Fibroblast of lung (primary cell): Measurements from ENCODE around the gene RALY. TPM values are rescaled to one million over a fixed set of nuclear protein-coding genes. Genes with fewer than 3 reads are reported as not detected.

Experiments used
- DNase-seq, 2 donors: peaks; one replicate each; pipeline versions ENCODE4 v3.0.0 to v3.0.0-alpha.2; 2010; ENCODE audit warnings: low read depth in 2 of 2
- H2AFZ ChIP-seq: 2 replicates; pipeline ENCODE4 v1.5.1; 2012; ENCODE audit warnings: low read length, control low read depth, inconsistent platforms
- H3K27ac ChIP-seq: 2 replicates; pipeline ENCODE4 v1.5.1; 2011; ENCODE audit warnings: low read length, control low read depth; ENCODE audit not compliant: insufficient read depth
- H3K27me3 ChIP-seq: 2 replicates; pipeline ENCODE4 v1.5.1; 2011; ENCODE audit warnings: mild to moderate bottlenecking, low read length; ENCODE audit not compliant: control insufficient read depth, insufficient read depth
- H3K36me3 ChIP-seq: 2 replicates; pipeline ENCODE4 v1.5.1; 2011; ENCODE audit warnings: low read length; ENCODE audit not compliant: control insufficient read depth, insufficient read depth
- H3K4me1 ChIP-seq: 2 replicates; pipeline ENCODE4 v1.5.1; 2011; ENCODE audit warnings: low read length; ENCODE audit not compliant: control insufficient read depth, insufficient read depth; ENCODE audit errors: extremely low read depth
- H3K4me2 ChIP-seq: 2 replicates; pipeline ENCODE4 v1.5.1; 2011; ENCODE audit warnings: low read length, control low read depth; ENCODE audit not compliant: insufficient read depth; ENCODE audit errors: extremely low read depth
- H3K4me3 ChIP-seq, 4 experiments: fragments of 200-600 bp in 1 of 4; sonication (generic) in 1 of 4; replicated peaks in 1 of 4; 2 replicates each; pipeline ENCODE4 v1.5.1; 2011 to 2016; ENCODE audit warnings: low read length in 4 of 4, low read depth in 3 of 4, mild to moderate bottlenecking in 3 of 4, control low read depth in 2 of 4, inconsistent platforms in 1 of 4, mixed read lengths in 1 of 4; ENCODE audit not compliant: insufficient read depth in 1 of 4; ENCODE audit errors: control extremely low read depth in 1 of 4
- H3K79me2 ChIP-seq: 2 replicates; pipeline ENCODE4 v1.5.1; 2012; ENCODE audit warnings: mild to moderate bottlenecking, low read length, inconsistent platforms; ENCODE audit not compliant: control insufficient read depth, insufficient read depth
- H3K9ac ChIP-seq: 2 replicates; pipeline ENCODE4 v1.5.1; 2011; ENCODE audit warnings: mild to moderate bottlenecking, low read length, control low read depth; ENCODE audit not compliant: insufficient read depth
- H3K9me3 ChIP-seq: 2 replicates; pipeline ENCODE4 v1.5.1; 2012; ENCODE audit warnings: low read depth, low read length; ENCODE audit not compliant: control insufficient read depth, insufficient read depth
- H4K20me1 ChIP-seq: 2 replicates; pipeline ENCODE4 v1.5.1; 2011; ENCODE audit warnings: low read length; ENCODE audit not compliant: control insufficient read depth, insufficient read depth; ENCODE audit errors: extremely low read depth
- CTCF ChIP-seq, 2 donors: IDR thresholded peaks in 1 of 2; conservative IDR thresholded peaks in 1 of 2; 1 replicate in 1 of 2; 2 replicates in 1 of 2; pipeline ENCODE4 v1.5.1; 2011 to 2012; ENCODE audit warnings: low read length in 2 of 2, control low read depth in 1 of 2, inconsistent platforms in 1 of 2, low read depth in 1 of 2, mild to moderate bottlenecking in 1 of 2
- EZH2 ChIP-seq: IDR thresholded peaks from 2 replicates; pipeline ENCODE4 v1.5.1; 2012; ENCODE audit warnings: low read length, control low read depth, mild to moderate bottlenecking; ENCODE audit errors: missing control alignments
- polyA plus RNA-seq, 2 donors: library from polyadenylated mRNA; depleted of rRNA in 1 of 2; stranded (reverse) in 1 of 2; unstranded in 1 of 2; fragments of >200 nt; gene quantifications; 2 replicates each; pipeline ENCODE4 v1.2.1, GENCODE V29; 2011 to 2012; ENCODE audit warnings: missing spikeins in 1 of 2
- total RNA-seq: library from RNA; depleted of rRNA; stranded (reverse); fragments of >200 nt; gene quantifications from 2 replicates; pipeline ENCODE4 v1.2.1, GENCODE V29; 2014

RALY gene
- total and polyA plus RNA-seq, 2 donors (not counting 1 experiment from before 2014, with no cell fraction given) = 54.5 to 57.1 TPM

- H3K9ac ChIP-seq = no peak overlapping the region
- H3K4me1 ChIP-seq = peaks cover 14% of the 10 kb centered on the region
- no peak overlapping the region for H2AFZ ChIP-seq
- H3K27ac ChIP-seq = no peak overlapping the region
- peaks cover 5% of the 10 kb centered on the region for H3K79me2 ChIP-seq
- H3K4me2 ChIP-seq = no peak overlapping the region
- no peaks in the 10 kb centered on the region for H3K27me3 ChIP-seq
- H3K4me3 ChIP-seq = no peak overlapping the region
- DNase-seq = peak; percentile 62 to 87
- no peaks in the 10 kb centered on the region for H3K9me3 ChIP-seq
- H3K36me3 ChIP-seq = no peaks in the 10 kb centered on the region
- TF ChIP-seq CTCF (conservative IDR thresholded peaks at IDR 0.05 in 1 of 2, IDR thresholded peaks at IDR 0.05 in 1 of 2; ENCODE audit: low read depth in 1 of 2, low read length in 2 of 2) = no peak
- TF ChIP-seq EZH2 = no peak
- H4K20me1 ChIP-seq = no peaks in the 10 kb centered on the region
Measured at GRCh38 chr20:34065260-34065659, 71.5 kb downstream of the RALY start.

- Histone ChIP-seq H3K4me1 (peaks cover 14% of the 10 kb centered on the region), H3K4me2 (no peak overlapping the region), H3K27me3 (no peaks in the 10 kb centered on the region), H3K79me2 (peaks cover 2% of the 10 kb centered on the region), H3K36me3 (no peaks in the 10 kb centered on the region), H3K27ac (no peak overlapping the region), H3K9ac (no peak overlapping the region), H2AFZ (no peak overlapping the region), H3K9me3 (no peaks in the 10 kb centered on the region), H4K20me1 (no peaks in the 10 kb centered on the region), H3K4me3 (no peak overlapping the region)
- DNase-seq = peak in 1 of 2 donors; percentile 62
- TF ChIP-seq CTCF (conservative IDR thresholded peaks at IDR 0.05 in 1 of 2, IDR thresholded peaks at IDR 0.05 in 1 of 2; ENCODE audit: low read depth in 1 of 2, low read length in 2 of 2) (no peak), EZH2 (no peak)
Measured at GRCh38 chr20:34066476-34067090, 72.9 kb downstream of the RALY start.

- Histone ChIP-seq H3K4me1 (peaks cover 12% of the 10 kb centered on the region), H3K79me2 (peaks cover 2% of the 10 kb centered on the region), H3K9ac (no peak overlapping the region), H3K27me3 (no peaks in the 10 kb centered on the region), H3K36me3 (peaks cover 2% of the 10 kb centered on the region), H4K20me1 (no peaks in the 10 kb centered on the region), H3K9me3 (no peaks in the 10 kb centered on the region), H3K27ac (no peak overlapping the region), H3K4me3 (no peak overlapping the region), H3K4me2 (no peak overlapping the region), H2AFZ (no peak overlapping the region)
- DNase-seq = no peak
- TF ChIP-seq EZH2 (no peak), CTCF (conservative IDR thresholded peaks at IDR 0.05 in 1 of 2, IDR thresholded peaks at IDR 0.05 in 1 of 2; ENCODE audit: low read depth in 1 of 2, low read length in 2 of 2) (no peak)
Measured at GRCh38 chr20:34068001-34068400, 74.3 kb downstream of the RALY start.
